Suppressor macrophage treated with lipopolysaccharide for 1 hour (primary cell): ENCODE data around the gene VPS52.

Source experiments
- DNase-seq, 3 donors: peaks; one replicate each; pipeline ENCODE4 v3.0.0-alpha.2; 2020 to 2022

The VPS52 gene, protein sequence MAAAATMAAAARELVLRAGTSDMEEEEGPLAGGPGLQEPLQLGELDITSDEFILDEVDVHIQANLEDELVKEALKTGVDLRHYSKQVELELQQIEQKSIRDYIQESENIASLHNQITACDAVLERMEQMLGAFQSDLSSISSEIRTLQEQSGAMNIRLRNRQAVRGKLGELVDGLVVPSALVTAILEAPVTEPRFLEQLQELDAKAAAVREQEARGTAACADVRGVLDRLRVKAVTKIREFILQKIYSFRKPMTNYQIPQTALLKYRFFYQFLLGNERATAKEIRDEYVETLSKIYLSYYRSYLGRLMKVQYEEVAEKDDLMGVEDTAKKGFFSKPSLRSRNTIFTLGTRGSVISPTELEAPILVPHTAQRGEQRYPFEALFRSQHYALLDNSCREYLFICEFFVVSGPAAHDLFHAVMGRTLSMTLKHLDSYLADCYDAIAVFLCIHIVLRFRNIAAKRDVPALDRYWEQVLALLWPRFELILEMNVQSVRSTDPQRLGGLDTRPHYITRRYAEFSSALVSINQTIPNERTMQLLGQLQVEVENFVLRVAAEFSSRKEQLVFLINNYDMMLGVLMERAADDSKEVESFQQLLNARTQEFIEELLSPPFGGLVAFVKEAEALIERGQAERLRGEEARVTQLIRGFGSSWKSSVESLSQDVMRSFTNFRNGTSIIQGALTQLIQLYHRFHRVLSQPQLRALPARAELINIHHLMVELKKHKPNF

DNA sequence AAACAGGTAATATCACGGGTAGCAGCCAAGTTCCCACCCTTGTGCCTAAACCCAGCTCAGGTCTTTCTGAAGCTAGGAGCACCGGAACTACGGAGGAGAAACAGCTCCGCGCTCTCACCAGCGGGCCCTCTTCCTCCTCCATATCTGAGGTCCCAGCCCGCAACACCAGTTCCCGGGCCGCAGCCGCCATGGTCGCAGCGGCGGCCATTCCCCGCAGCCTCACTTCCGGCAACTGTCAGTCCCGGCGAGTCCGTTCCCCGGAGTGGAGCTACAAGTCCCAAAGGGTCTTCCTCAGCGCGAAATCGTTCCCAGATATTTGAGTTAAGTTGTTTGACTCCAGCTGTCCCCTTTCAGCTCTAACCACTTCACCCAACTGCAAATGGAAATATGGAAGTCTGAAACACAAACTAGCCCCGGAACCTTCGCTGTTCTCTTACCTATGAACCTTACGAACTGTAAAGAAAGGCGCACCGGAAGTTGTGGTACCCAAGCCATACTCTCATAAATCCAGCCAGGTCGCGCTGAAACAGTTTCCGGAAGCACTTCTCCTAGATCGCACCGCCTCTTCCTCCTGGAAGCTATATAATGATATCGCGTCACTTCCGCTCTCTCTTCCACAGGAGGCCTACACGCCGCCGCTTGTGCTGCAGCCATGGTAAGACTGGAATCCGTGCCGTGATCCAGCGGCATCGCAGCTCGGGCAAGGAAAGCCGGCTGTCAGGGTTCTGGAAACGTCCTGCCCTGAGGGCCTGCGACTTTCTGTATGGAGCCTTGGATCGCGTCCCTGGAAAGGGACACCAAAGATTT, at the start of gene VPS52, which contains the start of gene RPS18:
Gene VPS52 (minus strand): TSS at position 409 of the 807 bp plus-strand sequence. CDS start 201 bp downstream, at position 208.
Gene RPS18 (plus strand): TSS at position 608 of the 807 bp plus-strand sequence. CDS start 45 bp downstream, at position 653.
- peak; percentile 96 to 99 (median 99) for DNase-seq

DNA sequence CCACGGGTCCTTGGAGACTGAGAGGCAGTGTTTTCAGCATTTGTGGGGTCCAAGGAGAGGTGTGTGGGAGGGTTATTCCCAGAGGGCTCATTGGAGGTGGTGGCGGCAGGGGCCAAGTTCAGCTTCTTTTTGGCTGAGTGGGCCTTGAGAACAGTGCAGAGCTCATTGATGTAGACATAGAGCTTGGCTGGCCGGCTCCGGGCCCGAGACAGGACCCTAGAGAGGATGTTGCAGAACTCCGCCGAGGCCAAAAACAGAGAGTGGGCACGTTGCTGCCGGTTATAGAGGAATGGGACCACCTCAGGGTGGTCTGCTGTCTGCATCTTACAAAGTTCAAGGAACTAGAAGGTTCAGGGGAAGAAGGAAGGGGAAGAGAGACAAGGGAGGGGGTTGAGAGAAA, 49.6 kb upstream of the VPS52 start:
- DNase-seq = no peak

DNA sequence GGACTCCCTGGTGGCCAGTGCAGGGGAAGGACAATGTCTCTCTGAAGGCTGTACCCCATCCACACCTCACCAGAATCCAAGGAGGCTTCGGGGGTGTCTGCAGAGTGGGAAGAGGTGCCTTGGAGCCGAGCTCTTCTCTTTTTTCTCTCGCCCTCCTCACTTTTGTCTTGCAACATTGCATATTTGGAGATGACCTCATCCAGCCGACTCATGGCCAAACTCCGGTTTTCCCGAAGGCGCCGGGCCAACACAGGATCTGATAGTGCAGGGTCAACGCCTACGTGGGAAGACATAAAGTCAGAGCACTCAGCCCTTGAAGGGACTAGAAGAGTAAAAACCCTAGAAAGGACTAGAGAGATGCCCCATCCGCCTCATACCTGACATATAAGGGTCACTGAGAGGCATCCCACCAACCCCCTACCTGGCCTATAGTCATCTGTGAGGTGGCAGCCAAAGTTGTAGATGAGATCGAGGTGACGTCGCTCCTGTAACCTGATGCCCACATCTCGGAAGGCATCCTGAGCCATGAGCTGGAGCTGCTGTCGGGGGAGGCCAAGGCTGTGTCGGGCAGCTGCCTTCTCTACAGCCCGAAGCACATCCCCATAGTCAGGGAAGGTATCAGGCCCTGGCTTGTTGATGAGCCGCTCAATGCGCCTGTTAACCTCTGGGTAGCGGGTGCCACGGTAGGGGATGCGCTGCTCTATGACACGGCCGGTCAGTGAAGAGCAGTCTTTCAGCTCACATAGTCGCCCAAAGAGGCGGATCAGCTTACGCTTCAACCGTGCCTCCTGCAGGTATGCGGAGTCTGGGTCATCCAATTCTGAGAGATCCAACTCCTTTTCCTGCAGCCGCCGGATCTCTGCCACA, 48.9 kb upstream of the VPS52 start:
- DNase-seq = peak; percentile 90 to 94 (median 92)

DNA sequence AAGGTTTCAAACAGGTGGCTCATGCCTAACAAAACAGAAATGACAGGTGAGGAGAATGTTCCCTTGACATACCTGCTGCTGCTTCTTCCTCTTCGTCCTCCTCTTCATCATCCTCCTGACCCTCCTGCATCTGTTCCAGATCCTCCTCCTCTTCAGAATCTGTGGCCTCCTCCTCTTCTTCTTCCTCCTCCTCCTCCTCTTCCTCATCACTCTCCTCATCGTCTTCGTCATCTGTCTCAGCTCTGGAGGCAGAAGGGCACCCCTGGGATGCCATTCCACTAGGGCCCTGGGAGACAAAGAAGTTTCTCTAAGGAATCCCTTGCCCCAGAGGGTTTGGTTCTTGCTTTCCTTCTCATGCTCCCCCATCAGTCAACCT, 48.3 kb upstream of the VPS52 start:
- no peak for DNase-seq

DNA sequence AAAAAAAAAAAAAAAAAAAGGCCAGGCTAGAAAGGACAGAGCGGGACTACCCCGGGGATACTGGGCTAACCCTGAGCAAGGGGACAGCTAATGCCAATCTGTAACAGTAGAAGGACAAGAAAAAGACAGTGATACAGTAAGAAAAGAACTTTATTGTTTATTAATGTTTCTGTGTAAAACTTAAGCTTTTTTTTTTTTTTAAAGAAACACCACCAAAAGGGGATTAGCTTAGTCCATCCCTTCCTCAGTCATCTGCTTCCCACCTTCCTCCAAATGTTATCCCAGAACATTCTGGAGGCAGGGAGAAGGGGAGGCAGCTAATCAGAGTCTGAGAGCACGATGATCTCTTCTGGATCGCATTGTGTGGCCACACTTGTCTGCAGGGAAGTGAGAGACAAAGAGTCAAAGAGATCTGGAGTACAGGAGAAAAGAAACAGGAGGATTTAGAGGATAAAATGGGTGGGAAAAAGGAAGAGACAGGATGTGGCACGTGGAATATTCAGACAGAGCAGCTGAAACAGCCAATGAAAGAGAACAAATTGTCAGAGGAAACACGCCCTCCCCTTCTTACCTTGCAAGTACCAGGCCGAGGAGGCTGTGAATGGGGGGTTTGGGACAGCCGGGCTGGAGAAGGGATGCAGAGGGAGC, 46.9 kb upstream of the VPS52 start:
- no peak for DNase-seq

DNA sequence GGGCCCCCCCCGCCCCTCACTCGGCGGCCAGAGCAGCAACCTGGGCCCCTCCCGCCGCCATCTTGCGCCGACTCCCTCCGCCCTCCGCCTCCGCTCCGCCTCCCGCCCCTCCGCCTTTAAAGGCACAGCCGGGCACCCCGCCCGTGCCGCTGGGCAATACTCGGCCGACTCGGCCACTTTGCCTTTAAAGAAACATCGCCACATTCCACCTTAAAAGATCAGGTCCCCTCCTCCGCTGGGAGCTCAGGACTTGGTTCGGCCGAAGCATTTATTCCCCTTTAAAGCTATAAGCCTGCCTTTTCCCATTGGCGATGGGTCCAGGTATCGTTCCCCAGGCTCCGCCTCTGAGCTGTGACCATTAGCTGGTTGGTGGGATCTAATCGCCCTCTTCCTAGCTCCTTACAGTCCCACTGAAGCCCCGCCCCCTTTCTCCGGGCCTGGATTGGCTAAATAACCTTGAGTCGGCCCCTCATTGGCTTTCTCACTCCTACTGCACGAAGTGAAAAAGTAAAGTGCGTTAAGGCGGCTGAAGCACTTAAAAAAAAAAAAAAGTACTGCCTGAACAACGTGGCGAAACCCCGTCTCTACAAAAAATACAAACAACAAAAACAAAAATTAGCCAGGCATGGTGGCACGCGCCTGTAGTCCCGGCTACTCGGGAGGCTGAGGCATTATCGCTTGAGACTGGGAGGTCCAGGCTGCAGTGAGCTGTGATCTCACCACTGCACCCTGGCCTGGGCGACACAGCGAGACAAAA, 46.2 kb upstream of the VPS52 start, which contains the start of gene ZBTB22:
Gene ZBTB22 (minus strand): TSS at position 76 of the 757 bp plus-strand sequence. CDS start 828 bp downstream, outside the sequence.
- peak; percentile 98 to 99 (median 99) for DNase-seq

DNA sequence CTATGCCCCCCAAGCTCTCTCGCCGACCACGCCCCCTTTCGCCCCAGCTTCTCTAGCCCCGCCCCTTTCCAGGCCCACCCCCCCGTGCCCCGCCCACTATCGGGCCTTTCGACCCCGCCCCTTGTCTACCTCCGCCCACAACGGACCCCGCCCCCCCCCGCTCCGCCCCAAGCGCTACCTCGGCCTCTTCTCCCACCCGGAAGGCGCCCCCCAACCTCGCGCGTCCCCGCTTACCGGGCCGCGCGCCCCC, 45.7 kb upstream of the VPS52 start:
- DNase-seq = no peak

DNA sequence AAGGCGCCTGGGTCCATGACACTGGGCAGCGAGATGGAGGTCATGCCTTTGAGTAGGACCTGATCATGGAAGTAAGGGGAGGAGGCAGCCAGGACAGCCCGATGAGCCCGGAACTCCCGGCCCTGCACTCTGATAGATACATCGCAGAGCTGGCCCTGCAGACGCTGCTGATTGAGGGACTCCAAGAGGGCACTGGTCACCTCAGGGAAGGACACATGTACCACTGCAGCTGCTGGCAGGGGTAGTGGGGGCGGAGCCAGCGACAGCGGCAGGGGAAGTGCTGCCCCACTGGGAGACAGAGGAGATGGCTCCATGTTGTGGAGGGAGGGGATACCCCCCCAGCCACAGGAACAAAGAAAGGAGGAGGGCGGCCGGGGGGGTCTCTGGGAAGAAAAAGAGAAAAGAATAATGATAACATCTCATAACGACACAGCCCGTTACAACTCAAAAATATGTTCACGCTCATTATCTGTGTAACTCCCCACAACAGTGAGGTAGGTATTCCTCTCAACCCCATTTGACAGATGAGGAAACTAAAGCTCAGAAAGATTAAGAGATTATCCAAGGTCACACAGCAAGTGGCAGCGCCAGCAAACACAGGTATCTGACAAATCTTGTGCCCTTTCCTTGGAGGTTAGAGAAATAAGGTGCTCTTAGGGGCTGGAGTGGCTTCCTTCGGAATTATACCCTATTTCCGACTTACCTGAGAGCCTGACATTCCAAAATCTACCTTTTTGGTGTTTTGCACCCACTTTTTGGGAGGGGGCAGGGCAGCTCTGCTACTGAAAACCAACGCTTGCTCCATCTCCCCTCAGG, 45.1 kb upstream of the VPS52 start:
- DNase-seq = peak in 1 of 3 donors; percentile 24

DNA sequence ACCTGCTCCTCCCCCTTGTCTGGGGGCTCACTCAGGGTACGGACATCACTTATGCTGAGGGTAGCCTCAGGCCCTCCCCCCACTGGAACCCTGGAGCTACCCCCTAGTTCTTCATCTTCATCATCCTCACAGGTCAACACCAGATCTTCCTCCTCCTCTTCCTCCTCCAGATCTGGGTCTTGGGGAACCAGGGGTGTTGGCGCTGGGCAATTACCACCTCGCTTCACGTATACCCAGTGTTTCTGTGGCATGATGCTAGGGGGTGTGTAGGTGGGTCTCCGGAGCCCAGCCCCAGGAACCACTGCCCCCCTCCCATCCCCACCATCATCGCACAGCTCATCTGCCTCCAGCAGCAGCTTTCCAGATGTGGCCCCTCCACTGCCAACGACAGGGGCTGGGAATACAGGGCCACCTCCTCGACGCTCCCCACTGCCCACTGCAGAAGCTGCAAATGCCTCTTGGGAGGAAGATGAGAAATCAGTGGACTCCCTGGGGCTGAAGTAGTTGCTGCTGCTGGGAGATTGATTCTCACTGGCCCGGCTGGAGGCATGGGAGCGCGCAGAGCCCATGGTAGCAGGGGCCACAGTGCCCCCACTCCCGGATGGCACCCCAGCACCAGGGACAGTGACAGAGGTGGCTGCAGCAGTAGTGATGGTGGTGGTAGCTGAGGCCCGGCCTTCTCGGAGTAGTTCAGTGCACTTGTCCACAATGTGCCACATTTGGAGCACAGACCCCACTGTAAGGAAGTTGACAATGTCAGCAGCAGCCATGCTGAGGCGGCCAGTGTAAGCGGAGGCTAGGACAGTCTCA, 44.3 kb upstream of the VPS52 start:
- no peak for DNase-seq

DNA sequence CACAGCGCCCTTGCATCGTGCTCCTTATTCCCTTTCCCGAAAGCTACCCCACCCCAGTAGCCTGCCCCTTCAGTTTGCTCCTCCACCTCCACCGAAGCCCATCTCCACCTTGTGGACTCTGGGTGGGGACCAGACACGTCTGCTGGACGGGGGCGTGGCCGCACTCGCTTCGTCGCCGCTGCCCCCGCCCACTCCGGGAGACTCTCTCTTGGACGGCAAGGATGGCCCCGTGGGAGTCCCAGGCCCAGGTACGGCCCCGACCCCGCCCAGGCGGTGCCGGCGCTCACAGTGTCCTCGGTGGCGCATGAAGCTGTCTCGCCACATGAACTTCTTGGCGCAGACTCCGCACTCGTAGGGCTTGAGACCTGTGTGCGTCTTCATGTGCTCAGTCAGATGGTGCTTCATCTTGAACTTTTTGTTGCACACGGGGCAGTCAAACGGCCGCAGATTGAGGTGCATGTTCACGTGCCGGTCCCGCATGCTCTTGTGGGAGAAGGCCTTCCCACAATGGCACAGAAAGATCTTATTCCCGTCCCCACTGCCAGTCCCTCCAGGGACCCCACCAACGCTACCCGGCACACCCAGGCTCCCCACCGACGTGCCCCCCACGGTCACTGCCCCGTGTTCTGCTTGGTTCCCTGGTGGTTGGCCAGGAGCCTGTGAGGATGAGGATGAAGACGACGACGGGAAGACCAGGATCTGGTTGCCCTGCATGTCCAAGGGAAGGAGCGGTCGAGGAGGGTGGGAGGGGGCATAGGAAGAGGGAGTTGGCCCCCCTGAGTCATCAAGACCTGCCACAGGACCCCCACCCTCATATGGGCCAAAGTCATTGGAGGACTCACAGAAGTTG, 43.5 kb upstream of the VPS52 start:
- DNase-seq = peak in 1 of 3 donors; percentile 46

DNA sequence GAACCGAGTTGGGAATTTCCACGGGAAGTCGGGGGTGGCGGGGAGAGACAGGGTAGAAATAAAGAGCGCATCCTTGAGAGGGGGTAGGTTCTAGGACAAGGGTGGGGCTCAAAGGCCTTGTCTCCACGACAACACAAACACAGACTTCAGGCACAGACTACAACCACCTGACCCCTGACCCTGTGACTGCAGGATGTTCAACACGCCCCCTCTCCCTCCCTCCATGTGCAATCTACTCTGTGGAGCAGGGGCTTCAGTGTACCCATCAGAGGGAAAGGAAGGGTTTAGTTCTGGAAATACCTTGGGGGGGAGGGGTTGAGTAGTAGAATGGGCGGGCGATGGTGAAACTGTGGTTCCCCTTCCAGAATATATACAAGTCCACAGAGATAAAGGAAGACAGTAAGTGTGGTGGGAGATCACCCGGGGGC, 42.9 kb upstream of the VPS52 start:
- peak; percentile 95 to 97 (median 95) for DNase-seq

DNA sequence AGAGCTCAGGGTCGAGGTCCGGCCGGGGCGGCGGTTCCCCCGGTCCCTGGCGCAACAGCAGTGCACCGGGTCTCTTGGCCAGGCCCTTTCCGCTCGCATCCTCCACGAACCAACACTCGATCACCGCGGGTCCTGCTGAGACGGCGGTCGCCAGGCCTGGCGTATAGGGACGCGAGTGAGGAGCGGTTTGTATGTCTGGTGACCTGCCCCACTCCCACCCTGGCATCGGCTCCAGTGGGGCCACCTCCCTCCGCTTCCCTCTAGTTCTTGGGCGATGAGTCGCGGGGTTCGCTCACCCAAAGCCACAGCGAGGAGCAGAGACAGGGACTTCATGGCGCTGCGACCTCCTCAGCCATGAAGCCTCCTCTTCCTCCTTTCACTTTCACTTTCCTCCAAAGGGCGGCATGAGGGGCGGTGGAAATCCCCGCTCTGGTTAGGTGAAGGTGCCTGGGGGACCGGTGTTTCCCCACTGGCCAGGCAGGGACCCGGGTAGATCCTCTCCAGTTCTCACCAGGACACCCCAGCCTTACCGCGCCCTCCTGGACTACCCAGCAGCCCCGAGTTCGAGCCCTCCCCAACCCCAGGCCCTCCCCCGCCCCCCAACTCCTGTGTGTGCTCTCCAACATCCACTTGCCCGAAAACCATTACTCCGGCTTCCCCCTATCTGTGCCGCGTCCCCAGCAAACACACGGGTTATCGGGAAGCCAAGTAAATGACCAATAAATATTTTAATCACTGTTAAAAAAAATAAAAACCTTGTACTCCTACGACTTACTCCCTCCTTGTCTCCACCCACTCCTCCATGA, 42.2 kb upstream of the VPS52 start, which contains the start of gene TAPBP:
Gene TAPBP (minus strand): TSS at position 370 of the 806 bp plus-strand sequence. CDS start 37 bp downstream, at position 333.
- peak; percentile 85 to 92 (median 92) for DNase-seq

DNA sequence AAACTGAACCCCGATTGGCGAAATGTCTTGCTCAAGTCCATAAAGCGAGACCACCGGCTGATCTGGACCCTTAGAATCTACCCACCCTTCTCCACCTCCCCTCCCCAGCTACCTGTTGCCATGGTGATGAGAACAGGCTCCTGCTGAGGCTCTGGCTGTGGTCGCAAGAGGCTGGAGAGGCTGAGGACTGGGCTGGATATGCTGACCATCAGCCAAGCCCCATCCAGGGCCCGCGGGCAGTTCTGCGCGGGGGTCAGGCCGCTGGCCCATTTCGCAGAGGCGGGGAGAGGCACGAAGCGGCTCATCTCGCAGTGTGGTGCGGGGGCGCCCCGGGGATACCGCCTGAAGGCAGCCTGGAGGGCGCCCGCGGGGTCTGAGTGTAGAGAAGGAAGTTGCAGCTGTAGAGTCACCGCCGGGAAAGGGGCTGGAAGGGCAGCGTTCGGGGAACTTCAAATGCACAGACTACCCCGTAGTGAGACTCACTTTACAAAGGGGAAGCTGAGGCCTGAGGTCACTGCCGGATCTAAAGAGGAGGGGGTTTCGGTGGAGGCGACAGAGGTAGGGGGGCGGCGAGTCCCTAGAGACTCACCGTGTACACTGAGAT, 41.5 kb upstream of the VPS52 start:
- DNase-seq = peak; percentile 94 to 96 (median 95)

DNA sequence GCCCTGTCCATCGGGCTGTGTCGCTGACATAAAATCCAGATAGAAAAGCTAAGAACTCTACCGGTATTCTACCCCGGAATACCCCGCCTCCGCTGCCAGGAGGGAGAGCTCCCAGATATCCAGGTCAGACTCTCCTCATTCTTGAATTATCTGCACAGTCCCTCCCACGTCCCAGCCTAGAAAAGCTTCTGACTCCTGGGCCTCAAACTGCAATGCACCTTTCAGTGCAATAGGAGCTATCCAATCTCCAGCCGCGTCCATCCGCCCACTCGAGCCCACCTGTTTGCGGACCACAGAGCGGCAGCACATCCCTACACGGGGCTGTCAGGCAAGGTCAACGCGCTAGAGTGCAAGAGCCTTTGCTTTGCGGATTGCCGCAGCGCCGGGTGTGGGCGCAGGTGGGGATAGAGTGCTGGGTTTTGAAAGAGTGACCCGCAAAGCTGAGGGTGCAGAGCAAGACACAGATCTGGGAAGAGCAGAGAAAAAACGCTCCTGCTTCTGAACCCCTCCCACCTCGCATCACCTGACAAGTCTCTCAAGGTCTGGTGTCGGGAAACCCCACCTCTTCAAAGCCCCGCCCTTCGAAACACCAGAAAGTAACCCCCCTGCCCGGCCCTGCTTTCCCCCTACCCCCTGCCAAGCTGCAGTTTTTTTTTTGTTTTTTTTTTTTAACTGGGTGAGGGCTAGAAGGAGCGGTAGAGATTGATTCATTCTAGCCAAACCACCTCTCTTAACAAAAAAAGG, 40.9 kb upstream of the VPS52 start:
- DNase-seq = peak; percentile 67 to 84 (median 71)

DNA sequence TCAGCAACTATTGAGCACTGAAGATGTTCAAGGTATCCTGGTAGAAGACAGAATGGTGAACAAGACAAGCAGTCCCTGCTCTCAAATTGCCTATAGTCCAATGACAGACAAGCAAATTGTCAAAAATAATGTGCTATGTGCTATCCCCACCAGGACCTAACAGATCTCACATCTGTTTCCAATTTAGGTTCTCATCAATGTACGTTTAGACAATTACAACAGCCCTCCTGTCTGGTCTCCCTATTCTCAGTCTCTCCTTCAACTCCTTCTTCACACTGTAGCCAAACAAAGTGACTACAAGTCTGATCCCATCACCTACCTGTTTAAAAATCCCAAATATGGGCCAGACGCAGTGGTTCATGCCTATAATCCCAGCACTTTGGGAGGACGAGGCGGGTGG, 34.7 kb upstream of the VPS52 start:
- DNase-seq = no peak

DNA sequence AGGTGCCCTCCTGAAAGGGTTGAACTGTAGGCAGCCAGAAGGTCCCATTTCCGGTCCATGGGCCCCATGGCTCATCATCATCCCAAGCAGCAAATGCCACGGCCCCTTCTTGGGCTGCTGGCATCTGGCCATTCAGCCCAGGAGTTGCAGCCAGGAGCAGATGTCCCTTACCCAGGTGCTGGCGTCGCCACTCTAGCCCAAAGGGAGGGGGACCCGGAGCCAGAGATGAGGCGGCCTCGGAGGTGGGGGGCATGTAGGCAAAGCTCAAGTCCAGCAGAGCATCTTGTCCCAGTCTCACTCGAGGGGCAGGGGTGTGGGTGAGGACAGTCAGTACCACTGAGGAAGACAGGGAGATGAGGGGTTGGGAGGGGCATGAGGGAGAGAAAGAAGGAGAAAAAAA, 33.4 kb upstream of the VPS52 start:
- DNase-seq = no peak
